Measurements from ENCODE around the gene SERPINA12.

Gene SERPINA12

GRCh38 chr14:94472842-94473241 is 36.4 kb downstream of the SERPINA12 start:
- H3K4me3 ChIP-seq (ENCODE audit: low read length): no peak overlapping the region
- no peak for TF ChIP-seq CTCF (conservative IDR thresholded peaks at IDR 0.05; ENCODE audit: low read depth, low read length)
- no peak for DNase-seq (ENCODE audit: low read depth)

GRCh38 chr14:94471045-94471444 is 38.2 kb downstream of the SERPINA12 start:
- TF ChIP-seq CTCF (conservative IDR thresholded peaks at IDR 0.05; ENCODE audit: low read depth, low read length): no peak
- H3K4me3 ChIP-seq (ENCODE audit: low read length): no peak overlapping the region
- DNase-seq (ENCODE audit: low read depth): no peak

GRCh38 chr14:94470311-94470710 is 39.0 kb downstream of the SERPINA12 start:
- H3K4me3 ChIP-seq (ENCODE audit: low read length): no peak overlapping the region
- no peak for TF ChIP-seq CTCF (conservative IDR thresholded peaks at IDR 0.05; ENCODE audit: low read depth, low read length)
- no peak for DNase-seq (ENCODE audit: low read depth)

GRCh38 chr14:94469261-94469660 is 40.0 kb downstream of the SERPINA12 start:
- DNase-seq (ENCODE audit: low read depth): no peak
- TF ChIP-seq CTCF (conservative IDR thresholded peaks at IDR 0.05; ENCODE audit: low read depth, low read length): no peak
- no peak overlapping the region for H3K4me3 ChIP-seq (ENCODE audit: low read length)

GRCh38 chr14:94467728-94468520 is 41.3 kb downstream of the SERPINA12 start:
- no peak for DNase-seq (ENCODE audit: low read depth)
- no peak overlapping the region for H3K4me3 ChIP-seq (ENCODE audit: low read length)
- TF ChIP-seq CTCF (conservative IDR thresholded peaks at IDR 0.05; ENCODE audit: low read depth, low read length): no peak

- no peak for TF ChIP-seq CTCF (conservative IDR thresholded peaks at IDR 0.05; ENCODE audit: low read depth, low read length)
- H3K4me3 ChIP-seq (ENCODE audit: low read length): no peak overlapping the region
- DNase-seq (ENCODE audit: low read depth): no peak
Measured at GRCh38 chr14:94466706-94467370, 42.4 kb downstream of the SERPINA12 start.

GRCh38 chr14:94465042-94465441 is 44.2 kb downstream of the SERPINA12 start:
- no peak for DNase-seq (ENCODE audit: low read depth)
- no peak for TF ChIP-seq CTCF (conservative IDR thresholded peaks at IDR 0.05; ENCODE audit: low read depth, low read length)
- no peak overlapping the region for H3K4me3 ChIP-seq (ENCODE audit: low read length)

Measured in retinal pigment epithelial cell (primary cell).